GM21737 (cell line): ENCODE results near the gene GLIPR1L2.

Source experiments
- ATAC-seq: cut with Tn5 transposase; IDR thresholded peaks from one replicate; pipeline ENCODE4 v1.9.1; 2021; ENCODE audit warnings: mild to moderate bottlenecking, moderate library complexity; ENCODE audit not compliant: unreplicated experiment

The GLIPR1L2 gene

GRCh38 chr12:75474116-75474515 is 83.2 kb downstream of the GLIPR1L2 start:
- ATAC-seq = no peak

- no peak for ATAC-seq
Measured at GRCh38 chr12:75476071-75476470, 85.2 kb downstream of the GLIPR1L2 start.

GRCh38 chr12:75477137-75477536 is 86.2 kb downstream of the GLIPR1L2 start:
- no peak for ATAC-seq

GRCh38 chr12:75478116-75478794 is 87.4 kb downstream of the GLIPR1L2 start:
- no peak for ATAC-seq

- peak; percentile 43 for ATAC-seq
Measured at GRCh38 chr12:75479963-75480461, 89.1 kb downstream of the GLIPR1L2 start.

GRCh38 chr12:75480469-75480949 is 89.6 kb downstream of the GLIPR1L2 start, which contains the start of gene GLIPR1:
Gene GLIPR1 (plus strand): TSS chr12:75480755. CDS start chr12:75480881, 126 bp downstream.
- ATAC-seq = peak; percentile 84

- peak; percentile 6 for ATAC-seq
Measured at GRCh38 chr12:75481013-75481705, 90.3 kb downstream of the GLIPR1L2 start.

GRCh38 chr12:75481774-75482173 is 90.9 kb downstream of the GLIPR1L2 start:
- ATAC-seq = no peak
